H1 (cell line): ENCODE results near the gene CENPX. TPM values are rescaled to one million over a fixed set of nuclear protein-coding genes. Genes with fewer than 3 reads are reported as not detected.
A peak's percentile ranks its signal among the peaks of the same experiment; 100 is the strongest.

Experiments
- CTCF ChIA-PET: fragments of 300-600 bp; sonication (Branson Sonifier 250); formaldehyde crosslinking; loops from one replicate; lab custom pipeline; 2021; ENCODE audit not compliant: partially characterized antibody; lab: Charles Lee
- POLR2A ChIA-PET: fragments of 300-600 bp; sonication (Branson Sonifier 250); formaldehyde crosslinking; loops from one replicate; lab custom pipeline; 2021; ENCODE audit warnings: inconsistent platforms; ENCODE audit not compliant: partially characterized antibody; lab: Charles Lee
- DNase-seq, 2 experiments: peaks; one replicate each; pipeline versions ENCODE4 v3.0.0 to v3.0.0-alpha.2; 2010 to 2022; ENCODE audit warnings: low spot score in 2 of 2, low read depth in 1 of 2, mixed read lengths in 1 of 2
- FAIRE-seq: peaks from 2 replicates; lab custom pipeline; 2011; peaks lifted over from hg19 to GRCh38; lab: Jason Lieb, UNC
- H2AFZ ChIP-seq: 2 replicates; pipeline ENCODE4 v1.8.1; 2012; ENCODE audit warnings: low read length, inconsistent platforms
- H2AK5ac ChIP-seq: 2 replicates; pipeline ENCODE4 v1.6.1; 2013; ENCODE audit warnings: low read depth, low read length
- H2BK120ac ChIP-seq: replicated peaks from 2 replicates; pipeline ENCODE3; 2013; ENCODE audit warnings: low read depth, low read length, inconsistent platforms
- H2BK12ac ChIP-seq: 2 replicates; pipeline ENCODE4 v1.6.1; 2013; ENCODE audit warnings: low read depth, low read length
- H2BK15ac ChIP-seq: 2 replicates; pipeline ENCODE4 v1.6.1; 2013; ENCODE audit warnings: low read length
- H2BK20ac ChIP-seq: 2 replicates; pipeline ENCODE4 v1.6.1; 2013; ENCODE audit warnings: low read length
- H2BK5ac ChIP-seq: 2 replicates; pipeline ENCODE4 v1.6.1; 2013; ENCODE audit warnings: low read depth, low read length
- H3K14ac ChIP-seq: 2 replicates; pipeline ENCODE4 v1.6.1; 2013; ENCODE audit warnings: inconsistent platforms; ENCODE audit not compliant: insufficient read length
- H3K18ac ChIP-seq: 2 replicates; pipeline ENCODE4 v1.6.1; 2013; ENCODE audit warnings: low read length; ENCODE audit errors: extremely low read depth
- H3K23ac ChIP-seq: 2 replicates; pipeline ENCODE4 v1.6.1; 2013; ENCODE audit warnings: inconsistent platforms; ENCODE audit not compliant: insufficient read length
- H3K23me2 ChIP-seq: 2 replicates; pipeline ENCODE4 v1.6.1; 2013; ENCODE audit warnings: low read depth, low read length
- H3K27ac ChIP-seq: 2 replicates; pipeline ENCODE4 v1.6.1; 2011; ENCODE audit warnings: low read depth, low read length, inconsistent platforms
- H3K27me3 ChIP-seq, 4 experiments: replicated peaks in 1 of 4; 1 replicate in 1 of 4; 2 replicates in 3 of 4; pipeline versions ENCODE4 v1.6.1 to v1.8.1; 2011 to 2013; ENCODE audit warnings: low read length in 3 of 4, mild to moderate bottlenecking in 3 of 4, inconsistent platforms in 2 of 4, mixed read lengths in 2 of 4, moderate library complexity in 1 of 4; ENCODE audit not compliant: control insufficient read depth in 3 of 4, insufficient read depth in 3 of 4; ENCODE audit errors: extremely low read depth in 1 of 4
- H3K36me3 ChIP-seq, 4 experiments: 2 replicates each; pipeline versions ENCODE4 v1.6.1 to v1.8.1; 2011 to 2013; ENCODE audit warnings: mild to moderate bottlenecking in 4 of 4, low read length in 3 of 4, moderate library complexity in 2 of 4, control low read depth in 1 of 4, inconsistent platforms in 1 of 4; ENCODE audit not compliant: insufficient read depth in 4 of 4, control insufficient read depth in 2 of 4
- H3K4ac ChIP-seq: replicated peaks from 2 replicates; pipeline ENCODE3; 2013; ENCODE audit warnings: low read length, low read depth, mixed read lengths, inconsistent platforms; ENCODE audit not compliant: insufficient read length
- H3K4me1 ChIP-seq, 4 experiments: replicated peaks in 1 of 4; 1 replicate in 1 of 4; 2 replicates in 3 of 4; pipeline versions ENCODE4 v1.6.1 to v1.8.1; 2011 to 2013; ENCODE audit warnings: low read length in 3 of 4, inconsistent platforms in 2 of 4, mixed read lengths in 1 of 4; ENCODE audit not compliant: insufficient read depth in 4 of 4, control insufficient read depth in 3 of 4
- H3K4me2 ChIP-seq, 2 experiments: 2 replicates each; pipeline versions ENCODE4 v1.6.1 to v1.8.1; 2011 to 2013; ENCODE audit warnings: low read depth in 2 of 2, low read length in 2 of 2, control low read depth in 1 of 2, inconsistent platforms in 1 of 2, mild to moderate bottlenecking in 1 of 2; ENCODE audit not compliant: insufficient read depth in 1 of 2
- H3K4me3 ChIP-seq, 4 experiments: fragments of 200-600, 300-600 bp in 1 of 4; sonication (generic), shearing (Covaris generic), sonication (Bioruptor Twin) in 1 of 4; 2 replicates each; pipeline versions ENCODE4 v1.5.1 to v1.8.1; 2011 to 2016; ENCODE audit warnings: low read length in 4 of 4, low read depth in 3 of 4, control low read depth in 2 of 4, inconsistent platforms in 2 of 4, mild to moderate bottlenecking in 2 of 4, mixed read lengths in 1 of 4, moderate library complexity in 1 of 4; ENCODE audit not compliant: insufficient read depth in 2 of 4; ENCODE audit errors: extremely low read depth in 1 of 4
- H3K56ac ChIP-seq: replicated peaks from 2 replicates; pipeline ENCODE3; 2013; ENCODE audit warnings: low read depth, mild to moderate bottlenecking, mixed read lengths, low read length, inconsistent platforms; ENCODE audit not compliant: insufficient read length
- H3K79me1 ChIP-seq: 2 replicates; pipeline ENCODE4 v1.6.1; 2013; ENCODE audit warnings: low read depth, low read length, control low read depth
- H3K79me2 ChIP-seq, 2 experiments: 2 replicates each; pipeline versions ENCODE4 v1.6.1 to v1.8.1; 2012 to 2013; ENCODE audit warnings: low read length in 2 of 2, mild to moderate bottlenecking in 2 of 2, inconsistent platforms in 1 of 2; ENCODE audit not compliant: insufficient read depth in 2 of 2, control insufficient read depth in 1 of 2
- H3K9ac ChIP-seq, 4 experiments: replicated peaks in 1 of 4; 1 replicate in 1 of 4; 2 replicates in 3 of 4; pipeline versions ENCODE4 v1.6.1 to v1.8.1; 2011 to 2013; ENCODE audit warnings: low read depth in 3 of 4, low read length in 3 of 4, control low read depth in 2 of 4, mild to moderate bottlenecking in 2 of 4, moderate library complexity in 2 of 4, inconsistent platforms in 1 of 4; ENCODE audit errors: extremely low read depth in 1 of 4
- H3K9me3 ChIP-seq, 2 experiments: 2 replicates each; pipeline versions ENCODE4 v1.6.1 to v1.8.1; 2012 to 2013; ENCODE audit warnings: mild to moderate bottlenecking in 2 of 2, moderate library complexity in 2 of 2, control low read depth in 1 of 2, inconsistent platforms in 1 of 2, low read depth in 1 of 2, low read length in 1 of 2, mixed read lengths in 1 of 2; ENCODE audit not compliant: insufficient read depth in 2 of 2
- H4K20me1 ChIP-seq, 2 experiments: replicated peaks in 1 of 2; 2 replicates each; pipeline versions ENCODE3 to v1.8.1; 2011 to 2013; ENCODE audit warnings: inconsistent platforms in 2 of 2, low read length in 2 of 2, mild to moderate bottlenecking in 1 of 2; ENCODE audit not compliant: insufficient read depth in 2 of 2, control insufficient read depth in 1 of 2
- H4K5ac ChIP-seq: 2 replicates; pipeline ENCODE4 v1.6.1; 2013; ENCODE audit warnings: low read length, low read depth, mixed read lengths, inconsistent platforms; ENCODE audit not compliant: insufficient read length
- H4K8ac ChIP-seq: 2 replicates; pipeline ENCODE4 v1.8.0; 2013; ENCODE audit warnings: mild to moderate bottlenecking, moderate library complexity, low read length, inconsistent platforms; ENCODE audit not compliant: insufficient read depth; ENCODE audit errors: extremely low read depth
- H4K91ac ChIP-seq: replicated peaks from 2 replicates; pipeline ENCODE3; 2013; ENCODE audit warnings: low read length, mixed read lengths, inconsistent platforms; ENCODE audit not compliant: insufficient read length
- CBX5 ChIP-seq: fragments of 300-800, 300-1000 bp; sonication (generic); IDR thresholded peaks from 2 replicates; pipeline ENCODE4 v1.7.1; 2016; ENCODE audit warnings: antibody characterized with exemption, low read length, low read depth
- GABPA ChIP-seq: IDR thresholded peaks from 2 replicates; pipeline ENCODE4 v1.6.1; 2011; ENCODE audit warnings: mild to moderate bottlenecking, low read length, moderate library complexity, borderline replicate concordance; ENCODE audit not compliant: insufficient read depth
- GTF2F1 ChIP-seq: IDR thresholded peaks from 2 replicates; pipeline ENCODE4 v1.6.1; 2012; ENCODE audit warnings: low read depth, low read length, improper control_type of control experiment, borderline replicate concordance
- RBBP5 ChIP-seq: IDR thresholded peaks from 2 replicates; pipeline ENCODE4 v1.7.1; 2012; ENCODE audit warnings: low read depth, mild to moderate bottlenecking, inconsistent platforms, low read length, moderate library complexity, borderline replicate concordance
- TAF1 ChIP-seq: IDR thresholded peaks from 2 replicates; pipeline ENCODE4 v1.6.1; 2011; ENCODE audit warnings: mild to moderate bottlenecking, low read depth, low read length
- TEAD4 ChIP-seq: IDR thresholded peaks from 2 replicates; pipeline ENCODE4 v1.6.1; 2012; ENCODE audit warnings: low read depth, low read length, inconsistent platforms, mixed read lengths
- WGBS, 2 experiments: shearing (Covaris generic) in 1 of 2; methylation state at CpG; one replicate each; pipeline versions ENCODE4 v1.1.6 to v1.1.7; 2013 to 2015; ENCODE audit warnings: low lambda C conversion rate in 2 of 2, mixed read lengths in 2 of 2, inconsistent platforms in 1 of 2, low coverage in 1 of 2, missing lambda C conversion rate in 1 of 2; ENCODE audit not compliant: insufficient replicate concordance in 2 of 2, insufficient coverage in 1 of 2, insufficient read length in 1 of 2; ENCODE audit errors: extremely low coverage in 1 of 2, missing lambda C conversion rate in 1 of 2; 5-methylcytosine and 5-hydroxymethylcytosine counted together
- polyA plus RNA-seq, 7 experiments: library from polyadenylated mRNA; depleted of rRNA in 3 of 7; stranded (reverse) in 5 of 7; unstranded in 2 of 7; fragments of >200 nt in 5 of 7; fragments of 200-250 nt in 2 of 7; gene quantifications; 1 replicate in 5 of 7; 2 replicates in 1 of 7; 4 replicates in 1 of 7; pipeline versions ENCODE4 v1.2.1 to v1.2.3, GENCODE V29; 2011 to 2013; ENCODE audit warnings: missing spikeins in 2 of 7, mixed read lengths in 2 of 7
- total RNA-seq: library from RNA; stranded (reverse); fragmentation: NEBNext Ultra II Directional; extraction: Animal tissue kit (Norgen Biotek cat#: 25700); gene quantifications from 2 replicates; pipeline ENCODE4 v1.2.1, GENCODE V29; 2021

Gene CENPX
- total and polyA plus RNA-seq, 2 of the 8 experiments (the other 6 are each of a cell fraction or from before 2014, with no cell fraction given): 116 to 122 TPM

- peaks cover 0 to 3% of the 10 kb centered on the region in 2 experiments; a peak in 1 of 4 replicates for H3K79me2 ChIP-seq
- no peak overlapping the region for H3K56ac ChIP-seq
- peaks cover 9% of the 10 kb centered on the region for H3K79me1 ChIP-seq
- no peak overlapping the region for H2BK15ac ChIP-seq
- H3K4ac ChIP-seq: no peak overlapping the region
- no peak overlapping the region for H2AFZ ChIP-seq
- H3K9me3 ChIP-seq: no peaks in the 10 kb centered on the region
- peak overlapping the region; percentile 51; the same call in 1 of the 2 replicates for H3K18ac ChIP-seq
- H3K23me2 ChIP-seq: no peaks in the 10 kb centered on the region
- H3K9ac ChIP-seq: no peak overlapping the region; a peak in 2 of 7 replicates
- H2BK120ac ChIP-seq: no peak overlapping the region
- TF ChIP-seq GTF2F1 (no peak), TAF1 (0 out of 2 replicates have a peak, but pooled peaks have one; percentile 20), TEAD4 (no peak), CBX5 (no peak), RBBP5 (peak; percentile 11; the same call in 1 of the 2 replicates), GABPA (0 out of 2 replicates have a peak, but pooled peaks have one; percentile 21)
- peaks cover 0 to 31% (median 27%) of the 10 kb centered on the region in 4 experiments; a peak in 6 of 7 replicates for H3K4me1 ChIP-seq
- WGBS, 2 experiments: 62% methylated on average over 31 of the region's 31 CpGs; no CpG with 5 or more reads in 1 of the 2 experiments
- no peak overlapping the region for H2AK5ac ChIP-seq
- H3K36me3 ChIP-seq: peaks cover 0 to 4% (median 0%) of the 10 kb centered on the region in 4 experiments; a peak in 2 of 8 replicates
- no peak overlapping the region for H2BK20ac ChIP-seq
- H3K4me3 ChIP-seq: peak overlapping the region in 1 of 4 experiments; percentile 9; a peak in 2 of 8 replicates
- FAIRE-seq (no peak), DNase-seq (no peak)
- H4K20me1 ChIP-seq: peaks cover 3 to 14% of the 10 kb centered on the region in 2 experiments
- H3K4me2 ChIP-seq: peak overlapping the region; percentile 12 to 14; a peak in 3 of 4 replicates
- H2BK5ac ChIP-seq: peak overlapping the region; percentile 63; the same call in 1 of the 2 replicates
- no peak overlapping the region for H4K8ac ChIP-seq
- H3K23ac ChIP-seq: no peak overlapping the region
- H3K27me3 ChIP-seq: no peaks in the 10 kb centered on the region
- H4K5ac ChIP-seq: no peak overlapping the region
- no peak overlapping the region; the same call in 1 of the 2 replicates for H2BK12ac ChIP-seq
- no peak overlapping the region for H3K27ac ChIP-seq
- CTCF ChIA-PET: interaction anchor here (0.8 to 1.8 kb wide), 7 partner anchors 10 to 309 kb away, joined by 3 to 12 read pairs (median 4); no protein-coding TSS in a partner anchor
- POLR2A ChIA-PET: interaction anchor here (0.6 to 5.1 kb wide), 7 partner anchors 10 to 67 kb away, joined by 3 to 40 read pairs (median 5); partner anchors contain the start of gene ASPSCR1
- no peak overlapping the region for H3K14ac ChIP-seq
- peak overlapping the region; percentile 32 for H4K91ac ChIP-seq
Observed at GRCh38 chr17:81991684-81992305, 30.9 kb downstream of the CENPX start.
